Ramos (cell line): ENCODE measurements around the gene ZCCHC14.
"Not testable (repeated sequence)": the region's sequence is repeated elsewhere in the genome, so short reads cannot be mapped to it uniquely, and the experiment has no call there.

Experiments
- in situ Hi-C: fragments of 300-500 bp; cut with MboI; formaldehyde crosslinking; loops from one replicate; pipeline ENCODE4 v1.14.3; 2022; ENCODE audit warnings: low sequenced_read_pairs; ENCODE audit not compliant: unreplicated experiment

ZCCHC14 gene

GRCh38 chr16:87526238-87526947, 33.6 kb upstream of the ZCCHC14 start:
- in situ Hi-C loops = no loop called here

GRCh38 chr16:87525352-87525751, 32.5 kb upstream of the ZCCHC14 start:
- in situ Hi-C loops = no loop called here

DNA sequence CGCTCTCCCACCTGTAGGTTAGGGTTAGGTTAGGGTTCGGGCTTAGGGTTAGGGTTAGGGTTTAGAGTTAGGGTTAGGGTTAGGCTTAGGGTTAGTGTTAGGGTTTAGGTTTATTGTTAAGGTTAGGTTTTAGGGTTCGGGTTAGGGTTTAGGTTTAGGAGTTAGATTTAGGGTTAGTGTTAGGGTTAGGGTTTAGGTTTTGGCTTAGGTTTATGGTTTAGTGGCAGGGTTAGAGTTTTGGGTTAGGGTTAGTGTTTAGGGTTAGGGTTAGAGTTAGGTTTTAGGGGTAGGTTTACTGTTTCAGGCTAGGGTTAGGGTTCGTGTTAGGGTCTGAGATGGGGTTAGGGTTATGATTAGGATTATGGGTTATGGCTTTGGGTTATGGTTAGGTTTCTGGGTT, 31.6 kb upstream of the ZCCHC14 start:
- in situ Hi-C loops = no loop called here

DNA sequence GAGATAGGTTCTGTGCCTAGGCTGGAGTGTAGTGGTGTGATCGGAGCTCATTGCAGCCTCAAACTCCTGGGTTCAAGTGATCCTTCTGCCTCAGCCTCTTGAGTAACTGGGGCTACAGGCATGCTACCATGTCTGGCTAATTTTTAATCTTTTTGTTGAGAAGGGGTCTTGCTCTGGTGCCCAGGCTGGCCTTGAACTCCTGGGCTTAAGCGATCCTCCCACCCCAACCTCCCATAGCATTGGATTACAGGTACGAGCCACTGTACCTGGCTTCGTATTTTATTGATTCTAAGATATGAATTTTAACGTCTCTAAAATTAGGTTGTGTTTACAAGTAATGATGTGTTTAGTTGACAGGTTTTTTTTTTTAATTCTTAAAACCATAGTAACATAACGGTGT, 30.8 kb upstream of the ZCCHC14 start:
- in situ Hi-C loops = not testable (repeated sequence)

- in situ Hi-C loops = not testable (repeated sequence)
Observed at GRCh38 chr16:87521764-87522163, 28.9 kb upstream of the ZCCHC14 start.

DNA sequence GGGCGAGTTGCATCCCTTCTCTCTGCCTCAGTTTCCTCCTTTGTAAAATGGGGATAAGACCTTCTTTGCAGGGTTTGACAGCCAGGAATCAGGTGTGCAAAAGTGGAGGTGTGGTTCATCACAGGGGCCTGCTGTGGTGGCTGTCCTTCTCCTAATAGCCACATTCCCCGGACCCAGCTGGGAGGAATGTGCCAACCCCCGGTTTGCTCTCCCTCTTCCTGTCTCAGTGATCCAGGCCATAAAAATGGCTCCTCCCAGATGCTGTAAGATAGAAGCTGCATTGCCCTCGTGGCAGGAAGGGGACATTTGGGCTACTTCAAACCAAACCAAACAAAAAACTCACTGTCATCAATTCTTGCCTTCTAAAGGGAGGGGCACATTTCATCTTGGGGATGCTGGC, 26.3 kb upstream of the ZCCHC14 start:
- in situ Hi-C loops = not testable (repeated sequence)

DNA sequence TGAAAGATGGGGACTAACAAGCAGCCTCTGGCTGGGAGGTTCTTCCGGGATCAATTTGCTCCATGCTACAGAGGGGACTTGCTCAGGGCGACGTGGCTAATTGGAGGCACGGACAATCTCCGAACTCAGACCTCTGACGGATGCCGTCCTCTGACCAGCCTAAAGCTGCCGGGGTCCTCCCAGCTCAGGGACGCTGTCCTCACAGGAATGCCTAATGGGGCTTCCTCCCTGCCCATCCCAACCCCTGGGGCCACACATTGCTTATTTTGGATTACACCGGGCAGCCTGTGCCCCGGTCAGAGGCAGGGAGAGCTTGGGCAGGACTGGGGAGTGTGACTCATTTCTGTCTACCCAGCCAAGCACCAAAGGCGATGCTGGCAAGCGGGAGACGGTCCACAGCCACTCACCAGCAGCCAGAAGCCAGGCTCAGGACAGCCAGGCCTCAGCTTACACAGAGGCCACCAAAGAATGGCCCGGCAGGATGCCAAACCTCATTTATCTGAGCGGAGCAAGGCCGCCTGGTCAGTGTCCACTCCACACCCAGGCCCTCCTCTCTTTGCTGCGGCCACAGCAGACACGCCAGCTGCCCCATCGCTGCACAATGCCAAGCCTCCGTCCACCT, 25.7 kb upstream of the ZCCHC14 start:
- in situ Hi-C loops = not testable (repeated sequence)

DNA sequence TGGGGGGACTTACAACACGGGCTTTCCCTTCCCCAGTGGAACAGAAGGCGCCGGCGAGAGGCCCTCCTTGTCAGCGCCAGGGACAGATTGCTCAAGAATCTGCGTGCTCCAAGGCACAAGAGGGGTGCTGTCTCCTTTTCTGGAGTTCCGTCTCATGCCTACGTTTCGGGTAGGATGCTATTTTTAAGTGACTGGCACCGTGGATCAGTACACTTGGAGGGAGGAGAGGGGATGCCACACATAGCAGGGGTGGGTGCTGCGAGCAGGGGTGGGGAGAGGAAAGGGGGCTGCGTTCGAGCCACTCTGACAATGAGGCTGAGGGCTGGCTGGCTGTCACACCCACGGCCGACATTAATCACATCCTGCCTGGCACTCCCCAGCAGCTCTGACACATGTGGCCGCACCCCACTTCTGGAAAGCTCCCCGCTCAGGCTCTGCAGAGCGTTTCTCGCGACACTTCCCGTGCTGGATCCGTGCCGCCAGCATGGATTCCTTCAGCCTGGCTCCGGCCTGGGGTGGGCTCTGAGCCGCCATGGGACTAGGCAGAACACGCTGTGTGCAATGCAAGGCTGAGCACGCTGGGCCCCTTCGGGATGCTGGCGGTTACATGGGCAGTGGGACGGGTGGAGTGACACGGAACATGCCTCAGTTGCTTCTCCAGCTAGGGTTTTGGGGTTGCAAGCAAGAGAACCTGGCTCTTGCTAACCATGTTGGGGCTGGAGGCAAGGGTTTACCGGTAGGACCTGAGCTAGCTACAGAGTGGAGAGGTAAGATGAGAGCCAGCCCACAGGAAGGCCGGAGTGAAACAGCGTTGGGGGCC, 25.0 kb upstream of the ZCCHC14 start:
- in situ Hi-C loops = not testable (repeated sequence)

DNA sequence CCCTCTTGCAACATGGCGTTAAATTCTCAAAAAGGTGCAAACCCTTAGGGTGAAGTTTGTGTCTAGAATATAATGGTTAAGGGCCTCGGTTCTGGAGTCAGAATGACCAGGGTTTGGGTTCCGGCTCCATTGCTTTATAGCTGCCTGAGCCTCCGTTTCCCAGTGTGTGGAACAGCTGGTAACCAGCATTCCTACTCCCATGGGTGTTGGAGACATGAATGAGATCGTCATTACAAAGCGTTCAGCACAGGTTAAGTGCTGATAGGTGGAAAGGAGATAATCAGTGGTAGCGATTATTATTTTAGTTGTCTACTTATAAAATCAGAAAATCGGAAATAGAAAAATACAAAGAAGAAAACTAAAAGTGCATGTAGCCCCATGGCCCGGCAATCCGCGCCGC, 23.5 kb upstream of the ZCCHC14 start:
- in situ Hi-C loops = no loop called here

GRCh38 chr16:87515475-87516330, 22.9 kb upstream of the ZCCHC14 start:
- in situ Hi-C loops = no loop called here

DNA sequence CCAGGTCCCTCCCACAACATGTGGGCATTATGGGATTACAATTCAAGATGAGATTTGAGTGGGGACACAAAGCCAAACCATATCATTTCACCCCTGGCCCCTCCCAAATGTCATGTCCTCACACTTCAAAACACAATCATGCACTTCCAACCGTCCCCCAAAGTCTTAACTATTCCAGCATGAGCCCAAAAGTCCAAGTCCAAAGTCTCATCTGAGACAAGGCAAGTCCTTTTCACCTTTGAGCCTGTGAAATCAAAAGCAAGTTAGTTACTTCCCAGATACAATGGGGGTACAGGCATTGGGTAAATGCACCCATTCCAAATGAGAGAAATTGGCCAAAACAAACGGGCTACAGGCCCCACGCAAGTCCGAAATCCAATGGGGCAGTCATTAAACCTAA, 17.0 kb upstream of the ZCCHC14 start:
- in situ Hi-C loops = not testable (repeated sequence)

- in situ Hi-C loops = no loop called here
Observed at GRCh38 chr16:87507351-87508069, 14.7 kb upstream of the ZCCHC14 start.

DNA sequence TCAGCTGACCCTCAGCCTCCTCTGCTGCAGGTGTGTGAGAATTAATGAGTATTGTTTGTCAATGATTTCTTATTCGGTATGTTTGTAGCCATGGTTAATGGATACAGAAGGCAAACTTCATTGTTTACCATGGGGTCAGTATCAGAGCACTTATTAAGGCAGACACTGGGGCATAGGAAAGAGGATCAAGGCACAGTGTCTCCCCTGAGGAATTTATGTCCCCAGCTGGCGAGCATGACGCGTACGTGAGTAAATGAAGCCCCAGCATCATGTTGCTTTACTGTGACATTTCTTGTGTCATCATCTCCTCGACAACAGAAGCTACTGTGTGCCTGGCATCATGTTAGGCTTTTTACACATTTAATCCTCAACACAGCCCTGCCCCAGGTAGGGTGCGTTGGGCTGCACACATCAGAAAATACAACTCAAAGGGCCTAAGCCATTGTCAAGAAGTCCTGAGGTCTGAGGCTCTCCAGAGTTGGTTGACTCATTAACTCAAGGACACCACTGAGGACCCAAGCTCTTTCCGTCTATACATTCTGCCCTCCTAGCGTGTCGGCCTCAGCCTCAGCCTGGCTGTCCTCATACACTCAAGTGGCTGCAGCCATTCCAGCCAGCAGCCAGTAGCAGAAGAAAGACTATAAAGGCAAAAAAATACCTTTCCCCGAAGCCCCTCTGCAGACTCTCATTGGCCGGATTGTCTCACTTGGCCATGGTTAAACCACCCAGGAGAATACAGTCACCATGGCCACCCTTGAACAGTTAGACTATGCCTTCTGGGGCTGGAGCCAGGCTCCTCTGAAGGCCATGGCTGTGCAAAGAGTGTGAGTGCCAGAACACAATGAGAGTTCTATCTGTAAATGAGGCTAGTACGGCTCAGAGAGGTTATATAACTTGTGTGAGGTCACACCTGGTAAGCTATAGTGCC, 13.9 kb upstream of the ZCCHC14 start:
- in situ Hi-C loops = no loop called here

DNA sequence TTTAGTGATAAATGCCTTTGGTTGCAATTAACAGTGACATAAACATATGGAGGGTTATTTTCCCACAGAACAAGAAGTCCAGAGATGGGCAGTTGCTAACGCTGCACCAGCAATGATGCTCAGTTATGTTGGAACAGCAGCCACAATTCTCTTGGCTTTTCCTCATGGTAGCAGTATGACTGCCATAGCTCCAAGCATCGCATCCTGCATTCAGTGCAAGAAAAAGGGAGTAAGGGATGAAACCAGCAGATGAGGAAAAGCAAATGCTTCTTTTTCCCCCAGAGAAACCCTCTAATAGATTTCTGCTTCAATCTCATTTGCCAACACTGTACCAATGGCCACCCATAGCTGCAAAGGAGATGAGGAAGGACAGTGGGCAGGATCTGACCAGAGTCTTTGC, 13.0 kb upstream of the ZCCHC14 start:
- in situ Hi-C loops = no loop called here

- in situ Hi-C loops = not testable (repeated sequence)
Observed at GRCh38 chr16:87503232-87503937, 10.6 kb upstream of the ZCCHC14 start.

- in situ Hi-C loops = no loop called here
Observed at GRCh38 chr16:87502308-87502969, 9.6 kb upstream of the ZCCHC14 start.

GRCh38 chr16:87501117-87501516, 8.3 kb upstream of the ZCCHC14 start:
- in situ Hi-C loops = no loop called here

DNA sequence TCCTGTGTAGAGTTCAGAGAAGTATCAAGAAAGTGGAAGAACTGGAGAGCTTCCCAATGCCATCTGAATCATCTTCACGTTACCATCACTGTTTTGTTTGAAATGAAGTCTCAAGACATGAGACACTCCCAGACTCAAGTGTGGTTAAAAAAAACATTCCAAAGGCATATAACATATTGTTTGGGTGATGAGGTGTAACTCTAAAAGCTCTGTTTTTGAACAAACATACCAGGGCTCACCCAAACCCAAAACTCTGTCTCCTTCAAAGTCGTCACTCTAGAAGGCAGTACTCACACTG, 6.3 kb upstream of the ZCCHC14 start:
- in situ Hi-C loops = no loop called here
